SK-N-SH treated with all-trans-retinoic acid at 6 μM for 48 hours (cell line): ENCODE data around the gene TRIM25.

Experiments used
- ATAC-seq: fragments of 200-7000 bp; cut with Tn5 transposase; 3 replicates; pipeline ENCODE4 v1.9.1; 2020; ENCODE audit warnings: mild to moderate bottlenecking, moderate library complexity
- ARNTL ChIP-seq: fragments of 450-650 bp; formaldehyde crosslinking; IDR thresholded peaks from 2 replicates; pipeline ENCODE4 v1.5.0; 2020; ENCODE audit warnings: low read depth, mild to moderate bottlenecking, moderate library complexity, borderline replicate concordance
- BACH2 ChIP-seq: fragments of 250-450 bp; sonication (Bioruptor Pico); IDR thresholded peaks from 2 replicates; pipeline ENCODE4 v1.9.0; 2021; ENCODE audit warnings: mild to moderate bottlenecking, borderline replicate concordance
- CREB5 ChIP-seq: fragments of 250-450 bp; sonication (Bioruptor Pico); IDR thresholded peaks from 2 replicates; pipeline ENCODE4 v1.5.1; 2020; ENCODE audit warnings: low read depth, mild to moderate bottlenecking, moderate library complexity
- CSRNP3 ChIP-seq: fragments of 250-450 bp; sonication (Bioruptor Pico); IDR thresholded peaks from 2 replicates; pipeline ENCODE4 v1.5.1; 2021; ENCODE audit warnings: mild to moderate bottlenecking, moderate library complexity
- ESRRG ChIP-seq: fragments of 250-450 bp; sonication (Bioruptor Pico); IDR thresholded peaks from 2 replicates; pipeline ENCODE4 v1.6.1; 2021; ENCODE audit warnings: mild to moderate bottlenecking
- GLIS3 ChIP-seq: fragments of 250-450 bp; sonication (Bioruptor Pico); IDR thresholded peaks from 2 replicates; pipeline ENCODE4 v1.5.0; 2020; ENCODE audit warnings: mild to moderate bottlenecking, moderate library complexity
- ISL1 ChIP-seq: fragments of 250-450 bp; sonication (Bioruptor Pico); IDR thresholded peaks from 2 replicates; pipeline ENCODE4 v2.1.2; 2022; ENCODE audit warnings: mild to moderate bottlenecking, moderate library complexity
- OSR1 ChIP-seq: fragments of 250-450 bp; sonication (Bioruptor Pico); IDR thresholded peaks from 2 replicates; pipeline ENCODE4 v1.8.0; 2022; ENCODE audit warnings: moderate library complexity, mild to moderate bottlenecking, inconsistent platforms
- PATZ1 ChIP-seq: fragments of 250-450 bp; sonication (Bioruptor Pico); IDR thresholded peaks from 2 replicates; pipeline ENCODE4 v1.8.0; 2020; ENCODE audit warnings: mild to moderate bottlenecking, moderate library complexity, borderline replicate concordance
- PPARA ChIP-seq: fragments of 250-450 bp; sonication (Bioruptor Pico); IDR thresholded peaks from 2 replicates; pipeline ENCODE4 v1.5.0; 2020; ENCODE audit warnings: mild to moderate bottlenecking, borderline replicate concordance
- RARB ChIP-seq: fragments of 250-450 bp; sonication (Bioruptor Pico); IDR thresholded peaks from 2 replicates; pipeline ENCODE4 v1.8.0; 2021; ENCODE audit warnings: mild to moderate bottlenecking, moderate library complexity
- SNAI2 ChIP-seq: fragments of 250-450 bp; sonication (Bioruptor Pico); IDR thresholded peaks from 2 replicates; pipeline ENCODE4 v1.5.0; 2020; ENCODE audit warnings: mild to moderate bottlenecking, moderate library complexity
- TCF4 ChIP-seq: fragments of 250-450 bp; sonication (Bioruptor Pico); IDR thresholded peaks from 2 replicates; pipeline ENCODE4 v1.8.0; 2021; ENCODE audit warnings: mild to moderate bottlenecking, moderate library complexity, borderline replicate concordance
- TOX ChIP-seq: fragments of 250-450 bp; sonication (Bioruptor Pico); IDR thresholded peaks from 2 replicates; pipeline ENCODE4 v1.8.0; 2021; ENCODE audit warnings: mild to moderate bottlenecking, moderate library complexity, borderline replicate concordance
- TSHZ2 ChIP-seq: fragments of 250-450 bp; sonication (Bioruptor Pico); IDR thresholded peaks from 2 replicates; pipeline ENCODE4 v1.5.0; 2020; ENCODE audit warnings: mild to moderate bottlenecking, moderate library complexity
- ZC3H10 ChIP-seq: fragments of 250-450 bp; sonication (Bioruptor Pico); IDR thresholded peaks from 2 replicates; pipeline ENCODE4 v1.5.1; 2021; ENCODE audit warnings: mild to moderate bottlenecking, moderate library complexity
- ZFP3 ChIP-seq: fragments of 250-450 bp; sonication (Bioruptor Pico); IDR thresholded peaks from 2 replicates; pipeline ENCODE4 v1.5.0; 2020; ENCODE audit warnings: mild to moderate bottlenecking, moderate library complexity
- ZFP30 ChIP-seq: fragments of 450-650 bp; formaldehyde crosslinking; IDR thresholded peaks from 2 replicates; pipeline ENCODE4 v1.5.0; 2022; ENCODE audit warnings: mild to moderate bottlenecking, moderate library complexity
- ZNF565 ChIP-seq: fragments of 450-650 bp; formaldehyde crosslinking; conservative IDR thresholded peaks from 2 replicates; pipeline ENCODE4 v1.5.0; 2020; ENCODE audit warnings: low read depth, mild to moderate bottlenecking, moderate library complexity
- ZNF70 ChIP-seq: fragments of 450-650 bp; formaldehyde crosslinking; IDR thresholded peaks from 2 replicates; pipeline ENCODE4 v1.5.0; 2020; ENCODE audit warnings: mild to moderate bottlenecking, moderate library complexity
- ZNF8 ChIP-seq: fragments of 450-650 bp; formaldehyde crosslinking; IDR thresholded peaks from 2 replicates; pipeline ENCODE4 v1.5.0; 2020; ENCODE audit warnings: mild to moderate bottlenecking, moderate library complexity

The TRIM25 gene

GRCh38 chr17:56879280-56879679, 34.6 kb downstream of the TRIM25 start:
- no peak for ATAC-seq
- TF ChIP-seq ARNTL (CRISPR knock-in tag) (no peak), TCF4 (CRISPR knock-in tag) (no peak), BACH2 (CRISPR knock-in tag) (no peak), CREB5 (CRISPR knock-in tag) (no peak), ISL1 (CRISPR knock-in tag) (no peak), ZNF565 (CRISPR knock-in tag) (no peak), ZFP3 (no peak), PPARA (CRISPR knock-in tag) (no peak), CSRNP3 (CRISPR knock-in tag) (no peak), TSHZ2 (no peak), ZC3H10 (CRISPR knock-in tag) (no peak), OSR1 (no peak), ZNF70 (CRISPR knock-in tag) (no peak), ZNF8 (CRISPR knock-in tag) (no peak), RARB (CRISPR knock-in tag) (no peak), GLIS3 (CRISPR knock-in tag) (no peak), PATZ1 (CRISPR knock-in tag) (no peak)

- no peak for TF ChIP-seq PPARA (CRISPR knock-in tag)
- TF ChIP-seq SNAI2 (CRISPR knock-in tag): no peak
- no peak for TF ChIP-seq TSHZ2
- no peak for TF ChIP-seq CSRNP3 (CRISPR knock-in tag)
- TF ChIP-seq BACH2 (CRISPR knock-in tag): no peak
- TF ChIP-seq ZNF8 (CRISPR knock-in tag): no peak
- TF ChIP-seq ZC3H10 (CRISPR knock-in tag): no peak
- TF ChIP-seq ESRRG: no peak
- TF ChIP-seq ZFP30 (CRISPR knock-in tag): no peak
- TF ChIP-seq PATZ1 (CRISPR knock-in tag): no peak
- no peak for TF ChIP-seq TCF4 (CRISPR knock-in tag)
- TF ChIP-seq ARNTL (CRISPR knock-in tag): no peak
- no peak for TF ChIP-seq GLIS3 (CRISPR knock-in tag)
- TF ChIP-seq TOX (CRISPR knock-in tag): no peak
- no peak for ATAC-seq
Measured at GRCh38 chr17:56876766-56877179, 37.1 kb downstream of the TRIM25 start.
